Measurements from ENCODE around the gene OST4.

The OST4 gene

DNA sequence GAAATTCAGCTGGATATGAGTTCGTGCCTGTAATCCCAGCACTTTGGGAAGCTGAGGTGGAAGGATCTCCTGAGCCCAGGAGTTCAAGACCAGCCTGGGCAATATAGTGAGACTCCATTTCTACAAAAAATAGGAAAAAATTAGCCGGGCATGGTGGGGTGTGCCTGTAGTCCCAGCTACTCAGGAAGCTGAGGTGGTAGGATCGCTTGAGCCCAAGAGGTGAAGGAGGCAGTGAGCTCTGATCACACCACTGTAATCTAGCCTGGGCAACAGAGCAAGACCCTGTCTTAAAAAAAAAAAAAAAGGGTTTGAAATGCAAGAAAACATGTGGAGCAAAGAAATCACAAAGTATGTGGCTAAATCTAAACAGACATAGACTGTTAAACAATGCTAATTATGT is 37.6 kb upstream of the OST4 start:
- no peaks in the 10 kb centered on the region for H3K36me3 ChIP-seq (replicated peaks; ENCODE audit: insufficient read depth, low read length)

DNA sequence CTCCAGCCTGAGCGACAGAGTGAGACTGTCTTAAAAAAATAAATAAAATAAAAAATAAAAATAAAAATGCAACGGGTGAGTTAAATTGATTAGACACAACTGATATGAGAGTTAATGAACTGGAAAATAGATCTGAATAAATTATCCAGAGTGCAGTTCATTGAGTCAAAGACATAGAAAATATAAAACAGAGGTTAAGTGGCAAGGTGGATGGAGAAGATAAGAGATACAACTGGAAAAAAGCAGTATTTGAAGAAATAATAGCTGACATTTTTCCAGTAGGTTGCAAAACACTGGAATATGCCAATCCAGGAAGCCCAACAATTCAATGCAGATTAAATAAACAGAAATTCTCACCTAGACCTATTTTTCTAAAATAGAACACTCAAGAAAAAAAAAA is 36.8 kb upstream of the OST4 start:
- TF ChIP-seq EZH2phosphoT487 (IDR thresholded peaks at IDR 0.05; ENCODE audit: low read length) (no peak), EZH2 (optimal IDR thresholded peaks at IDR 0.05; ENCODE audit: low read depth, low read length) (no peak)
- TF ChIP-seq, protein P1, sequence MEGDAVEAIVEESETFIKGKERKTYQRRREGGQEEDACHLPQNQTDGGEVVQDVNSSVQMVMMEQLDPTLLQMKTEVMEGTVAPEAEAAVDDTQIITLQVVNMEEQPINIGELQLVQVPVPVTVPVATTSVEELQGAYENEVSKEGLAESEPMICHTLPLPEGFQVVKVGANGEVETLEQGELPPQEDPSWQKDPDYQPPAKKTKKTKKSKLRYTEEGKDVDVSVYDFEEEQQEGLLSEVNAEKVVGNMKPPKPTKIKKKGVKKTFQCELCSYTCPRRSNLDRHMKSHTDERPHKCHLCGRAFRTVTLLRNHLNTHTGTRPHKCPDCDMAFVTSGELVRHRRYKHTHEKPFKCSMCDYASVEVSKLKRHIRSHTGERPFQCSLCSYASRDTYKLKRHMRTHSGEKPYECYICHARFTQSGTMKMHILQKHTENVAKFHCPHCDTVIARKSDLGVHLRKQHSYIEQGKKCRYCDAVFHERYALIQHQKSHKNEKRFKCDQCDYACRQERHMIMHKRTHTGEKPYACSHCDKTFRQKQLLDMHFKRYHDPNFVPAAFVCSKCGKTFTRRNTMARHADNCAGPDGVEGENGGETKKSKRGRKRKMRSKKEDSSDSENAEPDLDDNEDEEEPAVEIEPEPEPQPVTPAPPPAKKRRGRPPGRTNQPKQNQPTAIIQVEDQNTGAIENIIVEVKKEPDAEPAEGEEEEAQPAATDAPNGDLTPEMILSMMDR (IDR thresholded peaks at IDR 0.05; ENCODE audit: low read length), result no peak
- Histone ChIP-seq H3K79me2 (ENCODE audit: low read length) (no peaks in the 10 kb centered on the region), H4K20me1 (ENCODE audit: insufficient read depth, low read length) (no peaks in the 10 kb centered on the region), H3K36me3 (replicated peaks; ENCODE audit: insufficient read depth, low read length) (no peaks in the 10 kb centered on the region), H3K4me3 (ENCODE audit: low read length) (no peak overlapping the region), H2AFZ (ENCODE audit: low read length) (no peak overlapping the region), H3K27me3 (replicated peaks; ENCODE audit: insufficient read depth, low read length) (no peaks in the 10 kb centered on the region), H3K4me2 (ENCODE audit: low read depth, low read length) (no peak overlapping the region), H3K27ac (ENCODE audit: low read length) (no peak overlapping the region), H3K9me2 (replicated peaks; ENCODE audit: insufficient read depth, low read length) (no peaks in the 10 kb centered on the region), H3K9me3 (replicated peaks; ENCODE audit: insufficient read depth, low read length) (no peaks in the 10 kb centered on the region), H3K9ac (ENCODE audit: low read length) (no peak overlapping the region), H3F3A (ENCODE audit: insufficient read depth, low read length) (0 out of 2 replicates have a peak, but pooled peaks cover 4% of the 10 kb centered on the region), H3K4me1 (ENCODE audit: low read length) (peaks cover 9% of the 10 kb centered on the region)
- no peak for DNase-seq

More for the DNA sequence above, 37.6 kb upstream of the OST4 start:
- H3K9me2 ChIP-seq (replicated peaks; ENCODE audit: insufficient read depth, low read length), result no peaks in the 10 kb centered on the region
- no peak overlapping the region for H3K4me2 ChIP-seq (ENCODE audit: low read depth, low read length)
- DNase-seq, result no peak
- no peak overlapping the region for H3K27ac ChIP-seq (ENCODE audit: low read length)
- H3K4me3 ChIP-seq (ENCODE audit: low read length), result no peak overlapping the region
- 0 out of 2 replicates have a peak, but pooled peaks cover 4% of the 10 kb centered on the region for H3F3A ChIP-seq (ENCODE audit: insufficient read depth, low read length)
- no peaks in the 10 kb centered on the region for H3K27me3 ChIP-seq (replicated peaks; ENCODE audit: insufficient read depth, low read length)
- TF ChIP-seq, protein P1 (IDR thresholded peaks at IDR 0.05; ENCODE audit: low read length), result no peak
- no peak for TF ChIP-seq EZH2phosphoT487 (IDR thresholded peaks at IDR 0.05; ENCODE audit: low read length)
- TF ChIP-seq EZH2 (optimal IDR thresholded peaks at IDR 0.05; ENCODE audit: low read depth, low read length), result no peak
- no peak overlapping the region for H3K9ac ChIP-seq (ENCODE audit: low read length)
- no peaks in the 10 kb centered on the region for H3K79me2 ChIP-seq (ENCODE audit: low read length)
- no peaks in the 10 kb centered on the region for H3K9me3 ChIP-seq (replicated peaks; ENCODE audit: insufficient read depth, low read length)
- H4K20me1 ChIP-seq (ENCODE audit: insufficient read depth, low read length), result no peaks in the 10 kb centered on the region
- H3K4me1 ChIP-seq (ENCODE audit: low read length), result peaks cover 9% of the 10 kb centered on the region
- H2AFZ ChIP-seq (ENCODE audit: low read length), result no peak overlapping the region

DNA sequence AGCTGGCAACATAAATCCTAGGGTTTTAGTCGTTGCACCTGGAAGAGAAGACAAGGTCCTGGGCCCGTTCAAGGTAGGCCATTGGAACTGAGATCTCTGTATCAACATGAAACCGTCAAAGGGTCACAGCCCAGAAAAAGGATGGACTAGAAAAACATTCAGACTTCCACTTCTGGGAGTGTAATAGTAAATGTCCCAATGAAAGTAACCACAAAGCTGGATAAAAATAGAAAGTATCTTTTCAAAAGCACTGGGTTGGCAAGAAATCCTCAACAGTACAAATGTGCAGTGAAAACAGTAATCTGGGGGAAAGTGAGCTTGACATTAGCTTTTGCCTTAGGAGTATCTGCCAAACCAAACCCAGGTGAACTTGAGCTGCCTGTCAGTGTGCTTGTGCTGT is 34.5 kb upstream of the OST4 start:
- DNase-seq, result no peak
- Histone ChIP-seq H3K27ac (ENCODE audit: low read length) (no peak overlapping the region), H3F3A (ENCODE audit: insufficient read depth, low read length) (0 out of 2 replicates have a peak, but pooled peaks cover 4% of the 10 kb centered on the region), H3K79me2 (ENCODE audit: low read length) (no peaks in the 10 kb centered on the region), H3K36me3 (replicated peaks; ENCODE audit: insufficient read depth, low read length) (no peaks in the 10 kb centered on the region), H3K9me3 (replicated peaks; ENCODE audit: insufficient read depth, low read length) (no peaks in the 10 kb centered on the region), H3K4me1 (ENCODE audit: low read length) (peaks cover 9% of the 10 kb centered on the region), H3K4me3 (ENCODE audit: low read length) (no peak overlapping the region), H3K9ac (ENCODE audit: low read length) (no peak overlapping the region), H3K27me3 (replicated peaks; ENCODE audit: insufficient read depth, low read length) (no peaks in the 10 kb centered on the region), H4K20me1 (ENCODE audit: insufficient read depth, low read length) (no peaks in the 10 kb centered on the region), H3K4me2 (ENCODE audit: low read depth, low read length) (no peak overlapping the region; the same call in 1 of the 2 replicates), H2AFZ (ENCODE audit: low read length) (no peak overlapping the region), H3K9me2 (replicated peaks; ENCODE audit: insufficient read depth, low read length) (no peaks in the 10 kb centered on the region)
- no peak for TF ChIP-seq EZH2phosphoT487 (IDR thresholded peaks at IDR 0.05; ENCODE audit: low read length)
- TF ChIP-seq, protein P1 (IDR thresholded peaks at IDR 0.05; ENCODE audit: low read length), result no peak
- TF ChIP-seq EZH2 (optimal IDR thresholded peaks at IDR 0.05; ENCODE audit: low read depth, low read length), result no peak
